GM18868 (cell line): Measurements from ENCODE around the gene UVRAG.

Experiments used
- ATAC-seq: cut with Tn5 transposase; IDR thresholded peaks from one replicate; pipeline ENCODE4 v1.9.1; 2021; ENCODE audit warnings: mild to moderate bottlenecking, moderate library complexity; ENCODE audit not compliant: unreplicated experiment

The UVRAG gene

DNA sequence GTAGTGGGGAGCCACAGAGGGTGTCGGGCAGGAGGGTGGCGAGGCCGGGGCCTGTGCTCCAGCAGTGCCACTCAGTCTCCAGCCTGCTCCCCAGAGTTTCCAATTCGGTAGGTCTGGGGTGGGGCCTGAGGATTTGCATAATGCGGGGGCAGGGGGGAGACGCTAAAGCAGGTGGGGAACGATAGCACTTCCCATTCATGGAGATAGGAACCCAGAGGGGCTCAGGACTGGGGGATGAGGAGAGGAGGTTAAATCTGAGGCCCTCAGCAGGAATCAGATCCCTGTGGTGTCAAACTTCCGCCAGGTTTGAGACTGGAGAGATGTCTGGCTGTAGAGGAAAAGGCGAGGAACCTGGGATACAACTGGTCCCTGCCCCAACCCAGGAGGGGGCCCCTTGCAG, 361.5 kb downstream of the UVRAG start:
- no peak for ATAC-seq

DNA sequence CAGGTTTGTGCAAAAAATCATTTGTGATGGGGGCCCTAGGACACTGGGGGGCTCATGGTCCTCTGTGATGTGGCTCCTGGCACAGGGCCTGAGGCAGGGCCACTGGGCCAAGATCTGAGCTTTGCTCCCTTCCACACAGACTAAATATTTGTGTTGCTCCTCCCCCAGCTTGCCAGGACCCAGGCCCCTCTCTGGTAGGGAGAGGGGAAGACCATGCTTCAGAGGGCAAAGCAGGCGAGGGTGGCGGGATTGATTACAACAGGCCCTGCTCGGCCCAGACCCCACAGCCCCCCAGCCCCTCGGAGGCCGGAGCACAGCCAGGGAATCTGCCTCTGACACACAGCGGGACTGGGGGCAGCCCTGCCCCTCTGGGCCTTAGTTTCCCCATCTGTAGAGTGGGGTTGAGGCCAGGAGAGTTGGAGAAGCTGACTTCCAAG, 362.3 kb downstream of the UVRAG start:
- no peak for ATAC-seq

DNA sequence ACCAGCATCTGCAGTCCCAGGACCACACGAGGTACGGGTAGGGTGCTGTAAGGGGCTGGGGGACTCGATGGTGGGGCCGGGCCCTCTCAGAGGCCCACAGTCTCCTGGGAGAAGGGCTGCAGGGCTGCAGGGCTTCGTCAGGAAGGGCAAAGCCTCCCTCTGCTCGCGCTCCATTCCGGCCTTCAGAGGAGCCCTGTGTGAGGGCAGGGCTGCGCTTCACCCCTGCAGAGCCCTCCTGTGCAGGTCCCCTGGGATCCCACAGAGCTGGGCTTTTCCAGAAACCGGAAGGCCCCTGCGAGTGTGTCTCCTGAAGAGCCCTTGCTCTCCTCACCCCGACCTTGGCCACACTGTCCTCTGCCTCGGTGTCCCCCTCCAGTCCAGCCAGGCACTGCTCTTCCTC, 364.1 kb downstream of the UVRAG start:
- ATAC-seq = no peak

GRCh38 chr11:76181371-76181770, 366.4 kb downstream of the UVRAG start:
- no peak for ATAC-seq

GRCh38 chr11:76184551-76184993, 369.6 kb downstream of the UVRAG start:
- no peak for ATAC-seq

DNA sequence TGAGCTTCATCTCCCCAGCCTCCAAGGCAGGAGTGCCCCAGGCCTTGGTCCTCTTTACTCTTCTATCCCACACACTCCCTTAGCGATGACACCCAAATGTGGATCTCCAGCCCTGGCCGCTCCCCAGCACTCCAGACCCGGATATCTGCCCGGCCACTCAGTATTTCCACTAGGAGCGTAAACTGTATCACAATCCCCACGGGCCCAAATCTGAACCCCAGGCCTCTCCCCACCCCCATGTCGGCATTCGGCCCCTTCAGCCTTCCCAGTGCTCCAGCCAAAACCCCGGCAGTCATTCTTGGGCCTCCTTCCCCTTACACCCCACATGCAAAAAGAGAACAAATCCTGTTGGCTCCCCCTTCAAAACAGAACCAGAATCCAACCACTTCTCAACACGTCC, 370.5 kb downstream of the UVRAG start:
- no peak for ATAC-seq

GRCh38 chr11:76185931-76186401, 371.0 kb downstream of the UVRAG start:
- no peak for ATAC-seq

- no peak for ATAC-seq
These were observed 371.8 kb downstream of the UVRAG start for GRCh38 chr11:76186776-76187279.

DNA sequence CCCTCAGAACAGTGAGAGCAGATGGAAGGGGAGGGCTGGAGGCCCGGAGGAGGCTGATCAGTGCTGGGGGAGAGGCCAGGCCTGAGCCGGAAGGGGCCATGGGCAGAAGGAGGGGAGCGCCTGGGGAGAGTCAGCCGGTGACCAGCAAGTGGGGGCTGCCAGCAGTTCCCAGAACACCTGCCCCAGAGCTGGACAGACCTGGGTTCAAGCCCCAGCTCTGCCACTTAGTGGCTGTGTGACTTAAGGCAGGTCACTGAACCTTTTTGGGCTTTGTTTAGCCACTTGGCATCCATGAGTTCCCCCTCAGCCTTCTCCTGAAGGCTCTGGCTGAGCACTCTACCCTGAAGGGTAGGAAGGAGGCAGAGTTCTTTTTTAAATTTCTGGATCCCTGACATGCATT, 373.9 kb downstream of the UVRAG start:
- ATAC-seq = no peak

GRCh38 chr11:76189682-76190081, 374.7 kb downstream of the UVRAG start:
- no peak for ATAC-seq

GRCh38 chr11:76190376-76190775, 375.4 kb downstream of the UVRAG start:
- ATAC-seq = no peak
